Ectodermal cell (in vitro differentiated cells): ENCODE data around the gene PLAC8.
"Not testable (repeated sequence)": the region's sequence is repeated elsewhere in the genome, so short reads cannot be mapped to it uniquely, and the experiment has no call there.

ENCODE experiments used
- H3K27ac ChIP-seq: 2 replicates; pipeline ENCODE4 v1.7.0; 2013; ENCODE audit warnings: mild to moderate bottlenecking, low read depth, low read length; ENCODE audit not compliant: insufficient read depth, poor library complexity, severe bottlenecking
- H3K27me3 ChIP-seq: 2 replicates; pipeline ENCODE4 v1.7.0; 2013; ENCODE audit warnings: mild to moderate bottlenecking, low read length; ENCODE audit not compliant: insufficient read depth, control insufficient read depth, poor library complexity, severe bottlenecking
- H3K36me3 ChIP-seq: one replicate; pipeline ENCODE4 v1.7.0; 2013; ENCODE audit warnings: low read length; ENCODE audit not compliant: control insufficient read depth, insufficient read depth
- H3K4me1 ChIP-seq: one replicate; pipeline ENCODE4 v1.7.0; 2013; ENCODE audit warnings: low read length; ENCODE audit not compliant: control insufficient read depth, insufficient read depth
- H3K4me3 ChIP-seq: 2 replicates; pipeline ENCODE4 v1.7.0; 2013; ENCODE audit warnings: low read depth, low read length, control low read depth; ENCODE audit not compliant: insufficient read depth
- H3K9me3 ChIP-seq: 2 replicates; pipeline ENCODE4 v1.7.0; 2013; ENCODE audit warnings: mild to moderate bottlenecking, low read length, moderate library complexity; ENCODE audit not compliant: control insufficient read depth
- WGBS, 2 experiments: methylation state at CpG; one replicate each; pipeline ENCODE4 v1.1.7; 2013; ENCODE audit warnings: missing lambda C conversion rate in 2 of 2; 5-methylcytosine and 5-hydroxymethylcytosine counted together

The PLAC8 gene

DNA sequence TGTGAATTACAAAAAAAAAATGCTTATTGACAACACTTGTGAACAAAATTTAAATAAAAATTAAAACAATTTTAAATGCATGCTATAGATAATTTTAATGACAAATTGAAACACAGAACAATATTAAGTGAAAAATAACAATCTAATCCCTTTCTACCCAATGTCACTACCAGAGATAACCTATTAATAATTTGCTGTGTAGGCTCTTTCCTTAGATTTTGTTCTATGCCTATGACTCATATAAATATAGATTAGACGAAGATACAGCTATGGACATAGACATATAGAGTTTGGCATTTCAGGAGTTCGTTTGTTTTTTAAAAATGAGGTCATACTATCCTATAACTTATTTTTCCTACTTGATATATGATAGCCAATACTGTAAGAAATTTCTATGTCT lies 18.1 kb downstream of the PLAC8 start:
- Histone ChIP-seq H3K27ac (no peak overlapping the region), H3K4me3 (no peak overlapping the region), H3K36me3 (no peaks in the 10 kb centered on the region), H3K9me3 (no peaks in the 10 kb centered on the region), H3K27me3 (no peaks in the 10 kb centered on the region), H3K4me1 (no peaks in the 10 kb centered on the region)
- WGBS, 2 experiments: no CpG with 5 or more reads among the region's 2 CpGs

DNA sequence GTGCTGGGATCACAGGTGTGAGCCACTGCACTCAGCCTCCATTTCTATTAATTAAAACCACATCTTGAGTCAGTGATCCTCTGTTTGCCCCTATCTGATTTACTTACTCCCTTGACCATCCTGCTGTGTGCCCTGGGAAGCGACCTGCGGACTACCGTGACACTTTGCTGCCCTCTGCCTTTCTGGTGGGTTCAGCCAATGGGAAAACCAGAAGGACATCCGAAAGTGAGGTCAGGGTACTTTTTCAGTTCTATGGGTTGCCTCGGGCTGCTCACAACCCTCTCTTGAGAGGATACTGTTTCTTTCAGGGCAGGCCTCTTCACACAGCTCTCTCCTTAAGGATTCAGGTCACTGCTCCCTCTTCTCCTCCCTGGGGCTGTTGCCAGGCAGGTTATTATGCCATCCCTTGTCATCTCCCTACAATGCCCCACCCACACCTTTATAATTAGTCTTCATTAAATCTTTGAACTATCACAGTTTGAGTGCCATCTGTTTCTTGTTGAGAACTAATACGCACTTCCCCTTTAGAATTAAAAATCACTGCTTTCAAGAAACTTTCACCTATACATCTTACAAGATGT lies 21.4 kb downstream of the PLAC8 start:
- Histone ChIP-seq H3K4me1 (no peaks in the 10 kb centered on the region), H3K4me3 (no peak overlapping the region), H3K9me3 (no peaks in the 10 kb centered on the region), H3K27ac (no peak overlapping the region), H3K27me3 (no peaks in the 10 kb centered on the region), H3K36me3 (no peaks in the 10 kb centered on the region)
- 44 to 48% methylated on average over 6 of the region's 6 CpGs for WGBS, 2 experiments

DNA sequence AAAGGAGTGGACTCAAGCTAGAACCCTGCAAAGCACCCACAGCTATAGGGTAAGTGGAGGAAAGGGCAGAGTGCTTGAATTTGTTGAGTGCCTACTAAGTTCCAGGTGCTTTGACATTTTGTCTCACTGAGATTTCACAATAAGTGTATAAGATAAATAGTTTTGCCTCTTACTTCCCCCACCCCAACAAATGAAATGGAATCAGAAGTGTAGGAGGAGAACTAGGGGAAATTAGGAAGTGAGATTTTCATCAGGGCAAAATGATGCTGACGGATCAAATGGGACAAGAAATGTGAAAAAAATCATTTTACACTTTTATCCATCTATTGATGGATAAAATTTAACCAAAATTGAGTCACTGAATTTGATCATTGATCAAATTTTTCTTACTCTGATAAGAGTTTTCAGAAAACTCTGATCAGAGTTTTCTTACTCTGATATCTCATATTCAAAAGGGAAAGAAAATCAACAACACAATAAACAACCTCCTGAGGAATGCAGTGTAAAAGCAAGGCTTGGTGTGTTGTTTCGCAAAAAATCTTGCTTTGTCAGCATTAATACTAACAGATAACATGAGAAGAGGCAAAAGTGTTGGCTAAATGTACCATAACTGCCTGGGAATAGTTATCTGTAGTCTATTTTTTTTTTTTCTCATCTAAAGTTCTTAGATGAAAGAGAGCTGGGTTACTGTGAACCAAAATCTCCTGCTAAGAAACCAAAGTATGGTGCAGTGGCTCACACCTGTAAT lies 24.9 kb downstream of the PLAC8 start:
- 88 to 100% methylated on average over 1 to 2 of the region's 2 CpGs for WGBS, 2 experiments
- H3K4me3 ChIP-seq: no peak overlapping the region
- H3K36me3 ChIP-seq: no peaks in the 10 kb centered on the region
- H3K9me3 ChIP-seq: no peaks in the 10 kb centered on the region
- H3K4me1 ChIP-seq: no peaks in the 10 kb centered on the region
- H3K27me3 ChIP-seq: no peaks in the 10 kb centered on the region
- no peak overlapping the region for H3K27ac ChIP-seq

DNA sequence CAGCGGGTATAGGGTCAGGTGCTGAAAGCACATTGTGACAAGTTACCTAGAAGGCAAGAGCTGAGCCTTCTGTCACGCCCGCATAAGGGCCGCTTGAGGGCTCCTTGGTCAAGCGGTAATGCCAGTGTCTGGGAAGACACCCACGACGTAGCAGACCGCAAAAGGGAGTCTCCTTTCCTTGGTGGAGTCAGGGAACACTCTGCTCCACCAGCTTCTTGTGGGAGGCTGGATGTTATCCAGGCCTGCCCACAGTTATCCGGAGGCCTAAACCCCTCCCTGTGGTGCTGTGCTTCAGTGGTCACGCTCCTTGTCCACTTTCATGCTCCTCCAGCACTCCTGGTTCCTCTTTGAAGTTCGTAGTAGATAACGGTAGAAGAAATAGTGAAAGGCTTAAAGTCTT lies 29.6 kb downstream of the PLAC8 start:
- H3K27ac ChIP-seq, H3K4me3 ChIP-seq, H3K36me3 ChIP-seq, H3K4me1 ChIP-seq, H3K27me3 ChIP-seq, H3K9me3 ChIP-seq: not testable (repeated sequence)
- WGBS, 2 experiments: 96 to 97% methylated on average over 12 of the region's 12 CpGs

DNA sequence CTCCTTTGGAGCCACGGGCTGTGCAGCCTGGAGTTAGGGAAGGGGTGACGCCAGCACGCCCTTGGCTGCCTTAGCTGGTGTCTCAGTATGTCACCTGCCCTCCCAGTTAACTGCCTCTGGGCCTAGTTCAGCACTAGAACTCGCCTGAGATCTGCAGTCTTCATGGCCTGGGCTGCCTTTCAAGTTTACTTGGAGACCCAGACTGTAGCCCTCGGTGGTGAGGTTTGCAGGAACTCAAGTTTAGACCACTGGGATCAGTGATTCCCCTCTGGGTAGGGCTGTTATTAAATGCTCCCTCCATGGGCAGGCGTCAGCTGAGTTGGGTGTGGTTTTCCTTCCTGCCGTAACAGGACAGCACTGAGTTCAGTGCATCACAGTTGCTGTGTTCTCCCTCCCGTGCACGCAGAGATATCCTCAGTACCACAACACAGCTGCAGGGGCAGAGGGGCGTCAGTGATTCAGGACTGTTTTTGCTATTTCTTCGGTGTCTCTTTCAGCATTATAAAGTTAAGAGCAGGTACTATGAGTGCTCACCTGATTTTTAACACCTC lies 30.5 kb downstream of the PLAC8 start:
- no peaks in the 10 kb centered on the region for H3K9me3 ChIP-seq
- no peaks in the 10 kb centered on the region for H3K27me3 ChIP-seq
- H3K27ac ChIP-seq: no peak overlapping the region
- no peaks in the 10 kb centered on the region for H3K36me3 ChIP-seq
- no peak overlapping the region for H3K4me3 ChIP-seq
- 81 to 83% methylated on average over 11 of the region's 11 CpGs for WGBS, 2 experiments
- H3K4me1 ChIP-seq: no peaks in the 10 kb centered on the region

DNA sequence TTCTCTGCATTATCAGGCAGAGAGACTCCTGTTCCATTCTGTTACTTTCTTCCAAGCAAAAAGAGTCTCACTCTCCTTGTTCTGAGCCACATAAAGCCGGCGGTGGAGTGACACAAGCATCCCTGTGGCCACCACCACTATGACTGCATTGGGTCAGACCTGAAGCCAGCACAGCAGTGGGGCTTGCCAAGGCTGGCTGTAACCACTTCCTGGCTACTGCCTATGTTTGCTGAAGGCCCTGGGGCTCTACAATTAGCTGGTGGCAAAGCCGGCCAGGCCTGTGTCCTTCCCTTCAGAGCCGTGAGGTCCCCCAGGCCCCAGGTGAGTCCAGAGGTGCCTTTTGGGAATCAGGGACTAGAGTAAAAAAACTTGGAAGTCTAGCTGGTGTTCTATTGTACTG lies 31.8 kb downstream of the PLAC8 start:
- no peaks in the 10 kb centered on the region for H3K9me3 ChIP-seq
- no peaks in the 10 kb centered on the region for H3K4me1 ChIP-seq
- WGBS, 2 experiments: 92 to 99% methylated on average over 4 of the region's 4 CpGs
- no peaks in the 10 kb centered on the region for H3K27me3 ChIP-seq
- H3K4me3 ChIP-seq: no peak overlapping the region
- H3K27ac ChIP-seq: no peak overlapping the region
- H3K36me3 ChIP-seq: no peaks in the 10 kb centered on the region

DNA sequence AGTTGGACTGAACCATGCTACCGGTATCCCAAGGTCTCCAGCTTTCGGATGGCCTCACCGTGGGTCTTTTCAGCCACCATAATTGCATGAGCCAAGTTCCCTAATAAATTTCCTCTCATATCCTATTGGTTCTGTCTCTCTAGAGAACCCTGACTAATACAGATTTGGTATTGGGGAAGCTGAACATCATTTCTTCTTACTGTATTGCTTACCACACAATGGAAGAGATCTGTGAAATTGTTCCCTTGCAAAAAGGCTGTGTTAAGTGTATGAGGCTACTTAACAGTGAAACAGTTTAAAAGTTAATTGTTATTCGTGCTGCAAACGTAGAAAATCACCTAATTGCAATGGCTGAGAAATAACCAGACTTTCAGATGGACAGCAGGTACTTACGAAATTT lies 34.0 kb downstream of the PLAC8 start:
- no peaks in the 10 kb centered on the region for H3K4me1 ChIP-seq
- peaks cover 6% of the 10 kb centered on the region for H3K36me3 ChIP-seq
- H3K4me3 ChIP-seq: no peak overlapping the region
- H3K27me3 ChIP-seq: no peaks in the 10 kb centered on the region
- H3K27ac ChIP-seq: no peak overlapping the region
- no peaks in the 10 kb centered on the region for H3K9me3 ChIP-seq
- WGBS, 2 experiments: 91 to 93% methylated on average over 6 of the region's 6 CpGs

DNA sequence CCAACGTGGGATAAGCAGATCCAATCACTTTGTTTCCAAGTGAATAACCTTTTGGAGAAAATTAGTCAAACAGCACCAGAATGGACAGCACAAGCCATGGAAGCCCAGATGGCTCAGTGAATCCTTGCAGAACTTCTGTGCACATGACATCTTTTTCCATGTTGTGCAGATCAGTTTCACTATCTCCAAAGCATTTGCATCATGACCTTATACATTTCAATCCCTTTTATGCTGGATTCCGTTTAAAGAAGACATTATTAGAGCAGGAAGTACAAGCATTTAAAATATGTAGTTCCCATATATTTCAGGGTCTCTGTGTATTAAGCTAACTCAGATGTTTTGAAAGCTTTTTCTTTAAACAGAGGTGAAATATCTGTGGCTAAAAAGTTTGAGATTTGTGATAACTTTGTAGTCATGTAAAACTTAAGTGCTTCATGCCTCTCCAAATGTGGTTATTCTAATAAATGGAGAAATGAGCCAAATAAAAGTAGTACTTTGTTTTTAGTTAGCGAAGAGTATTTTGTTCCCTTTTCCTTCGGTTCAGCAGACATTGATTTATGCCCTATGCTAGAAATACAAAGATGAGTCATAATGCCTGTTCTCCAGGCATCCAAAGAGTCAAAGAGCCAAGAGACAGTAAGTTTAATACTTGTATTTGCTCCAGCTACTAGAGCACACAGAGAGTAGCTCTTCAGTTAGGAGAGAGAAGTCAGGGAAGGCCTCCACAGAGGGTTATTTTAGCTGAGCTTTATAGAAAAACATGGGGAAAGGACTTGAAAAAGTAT lies 39.0 kb downstream of the PLAC8 start:
- Histone ChIP-seq H3K27me3 (no peaks in the 10 kb centered on the region), H3K36me3 (peaks cover 11% of the 10 kb centered on the region), H3K4me1 (no peaks in the 10 kb centered on the region), H3K4me3 (no peak overlapping the region), H3K9me3 (no peaks in the 10 kb centered on the region), H3K27ac (no peak overlapping the region)
- 93 to 98% methylated on average over 3 to 4 of the region's 4 CpGs for WGBS, 2 experiments

DNA sequence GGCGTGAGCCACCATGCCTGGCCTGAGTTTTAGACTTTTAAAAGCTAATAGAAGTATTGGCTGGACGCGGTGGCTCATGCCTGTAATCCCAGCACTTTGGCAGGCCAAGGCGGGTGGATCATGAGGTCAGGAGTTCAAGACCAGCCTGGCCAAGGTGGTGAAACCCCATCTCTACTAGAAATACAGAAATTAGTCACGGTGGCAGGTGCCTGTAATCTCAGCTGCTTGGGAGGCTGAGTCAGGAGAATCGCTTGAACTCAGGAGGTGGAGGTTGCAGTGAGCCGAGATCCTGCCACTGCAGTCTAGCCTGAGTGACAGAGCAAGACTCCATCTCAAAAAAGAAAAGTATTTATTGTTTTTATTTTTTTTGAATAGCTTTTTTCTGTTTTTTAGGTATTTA lies 39.7 kb downstream of the PLAC8 start:
- H3K9me3 ChIP-seq, H3K27ac ChIP-seq, H3K4me1 ChIP-seq, H3K4me3 ChIP-seq, H3K27me3 ChIP-seq: not testable (repeated sequence)
- H3K36me3 ChIP-seq: peaks cover 11% of the 10 kb centered on the region
- WGBS, 2 experiments: 90 to 95% methylated on average over 7 of the region's 7 CpGs

DNA sequence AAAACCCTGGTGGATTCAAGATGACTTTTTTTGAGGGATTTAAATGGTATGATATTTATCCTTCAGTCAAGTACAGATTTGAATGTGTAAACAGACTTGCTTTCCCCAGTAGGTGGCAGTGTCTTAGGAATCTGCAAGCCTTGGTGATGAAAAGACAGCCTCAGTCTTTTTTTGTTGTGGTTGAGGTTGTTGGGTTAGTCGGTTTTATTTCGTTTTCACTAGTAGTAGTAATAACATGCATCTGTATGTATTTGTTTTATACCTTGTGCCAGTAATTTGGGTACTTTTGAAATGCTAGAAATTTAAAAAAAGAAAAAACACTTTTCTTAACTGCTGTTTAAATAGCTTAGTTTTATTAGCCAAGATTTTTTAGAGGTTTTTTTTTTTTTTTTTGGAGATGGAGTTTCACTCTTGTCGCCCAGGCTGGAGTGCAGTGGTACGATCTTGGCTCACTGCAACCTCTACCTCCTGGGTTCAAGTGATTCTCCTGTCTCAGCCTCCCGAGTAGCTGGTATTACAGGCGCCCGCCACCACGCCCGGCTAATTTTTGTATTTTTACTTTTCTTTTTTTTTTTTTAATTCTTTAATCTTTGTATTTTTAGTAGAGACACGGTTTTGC lies 40.3 kb downstream of the PLAC8 start:
- H3K27me3 ChIP-seq: no peaks in the 10 kb centered on the region
- peaks cover 13% of the 10 kb centered on the region for H3K36me3 ChIP-seq
- 65 to 76% methylated on average over 3 to 9 of the region's 10 CpGs for WGBS, 2 experiments

More for the DNA sequence above, 40.3 kb downstream of the PLAC8 start:
- no peaks in the 10 kb centered on the region for H3K4me1 ChIP-seq
- no peaks in the 10 kb centered on the region for H3K9me3 ChIP-seq
- H3K27ac ChIP-seq: no peak overlapping the region
- no peak overlapping the region for H3K4me3 ChIP-seq
